H9 (cell line): ENCODE measurements around the gene NOL11. TPM values are rescaled to one million over a fixed set of nuclear protein-coding genes. Genes with fewer than 3 reads are reported as not detected.

Experiments used
- DNase-seq: peaks from one replicate; pipeline ENCODE4 v3.0.0-alpha.2; 2017
- H2AFZ ChIP-seq: one replicate; pipeline ENCODE4 v1.6.1; 2013; ENCODE audit warnings: mild to moderate bottlenecking, low read length, control low read depth, moderate library complexity
- H2AK5ac ChIP-seq: 2 replicates; pipeline ENCODE4 v1.6.1; 2013; ENCODE audit warnings: low read length, control low read depth, mixed read lengths; ENCODE audit not compliant: insufficient read length
- H2BK120ac ChIP-seq: one replicate; pipeline ENCODE4 v1.6.1; 2013; ENCODE audit warnings: low read depth, mild to moderate bottlenecking, low read length, control low read depth, inconsistent platforms; ENCODE audit not compliant: poor library complexity, severe bottlenecking
- H2BK12ac ChIP-seq: 2 replicates; pipeline ENCODE4 v1.6.1; 2013; ENCODE audit warnings: low read length, control low read depth, mixed read lengths, low read depth; ENCODE audit not compliant: insufficient read length
- H2BK15ac ChIP-seq: 2 replicates; pipeline ENCODE4 v1.6.1; 2013; ENCODE audit warnings: low read depth, low read length, control low read depth
- H2BK20ac ChIP-seq: one replicate; pipeline ENCODE4 v1.6.1; 2013; ENCODE audit warnings: low read depth, mild to moderate bottlenecking, low read length, control low read depth, inconsistent platforms; ENCODE audit not compliant: poor library complexity, severe bottlenecking
- H2BK5ac ChIP-seq: 2 replicates; pipeline ENCODE4 v1.6.1; 2013; ENCODE audit warnings: low read length, control low read depth, mixed read lengths; ENCODE audit not compliant: insufficient read length
- H3K14ac ChIP-seq: 2 replicates; pipeline ENCODE4 v1.6.1; 2013; ENCODE audit warnings: low read length, control low read depth; ENCODE audit not compliant: insufficient read depth
- H3K18ac ChIP-seq: 2 replicates; pipeline ENCODE4 v1.6.1; 2013; ENCODE audit warnings: low read depth, mild to moderate bottlenecking, mixed read lengths, low read length, control low read depth; ENCODE audit not compliant: insufficient read length
- H3K23ac ChIP-seq: 2 replicates; pipeline ENCODE4 v1.6.1; 2013; ENCODE audit warnings: low read length, control low read depth, mixed read lengths, low read depth; ENCODE audit not compliant: insufficient read length
- H3K23me2 ChIP-seq: 2 replicates; pipeline ENCODE4 v1.6.1; 2013; ENCODE audit warnings: low read depth, mild to moderate bottlenecking, mixed read lengths, low read length, control low read depth; ENCODE audit not compliant: insufficient read length, poor library complexity, severe bottlenecking
- H3K27ac ChIP-seq: 2 replicates; pipeline ENCODE4 v1.5.1; 2013; ENCODE audit warnings: low read length, control low read depth, mixed read lengths, low read depth; ENCODE audit not compliant: insufficient read length
- H3K27me3 ChIP-seq: 2 replicates; pipeline ENCODE4 v1.6.1; 2013; ENCODE audit warnings: low read length, control low read depth, inconsistent platforms; ENCODE audit not compliant: insufficient read depth
- H3K4ac ChIP-seq: 2 replicates; pipeline ENCODE4 v1.6.1; 2013; ENCODE audit warnings: low read depth, mild to moderate bottlenecking, control low read depth, inconsistent platforms, low read length, moderate library complexity
- H3K4me1 ChIP-seq: 2 replicates; pipeline ENCODE4 v1.6.1; 2013; ENCODE audit warnings: low read length, control low read depth, inconsistent platforms; ENCODE audit not compliant: insufficient read depth
- H3K4me2 ChIP-seq: 2 replicates; pipeline ENCODE4 v1.6.1; 2013; ENCODE audit warnings: low read length, control low read depth, mixed read lengths; ENCODE audit not compliant: insufficient read length, insufficient read depth
- H3K56ac ChIP-seq: 2 replicates; pipeline ENCODE4 v1.6.1; 2013; ENCODE audit warnings: low read depth, mild to moderate bottlenecking, mixed read lengths, low read length, control low read depth; ENCODE audit not compliant: insufficient read length
- H3K79me1 ChIP-seq: 2 replicates; pipeline ENCODE4 v1.6.1; 2013; ENCODE audit warnings: low read depth, mild to moderate bottlenecking, moderate library complexity, low read length, control low read depth, inconsistent platforms; ENCODE audit not compliant: insufficient read depth, poor library complexity, severe bottlenecking
- H3K79me2 ChIP-seq: 2 replicates; pipeline ENCODE4 v1.6.1; 2013; ENCODE audit warnings: low read length, control low read depth, inconsistent platforms; ENCODE audit not compliant: insufficient read depth
- H3K9ac ChIP-seq: 2 replicates; pipeline ENCODE4 v1.6.1; 2013; ENCODE audit warnings: low read length, control low read depth, mixed read lengths; ENCODE audit not compliant: insufficient read length; ENCODE audit errors: extremely low read depth
- H3K9me3 ChIP-seq: one replicate; pipeline ENCODE4 v1.6.1; 2013; ENCODE audit warnings: low read depth, low read length, inconsistent platforms; ENCODE audit not compliant: control insufficient read depth
- H3T11ph ChIP-seq: one replicate; pipeline ENCODE4 v1.6.1; 2013; ENCODE audit warnings: mild to moderate bottlenecking, low read length, control low read depth, inconsistent platforms
- H4K20me1 ChIP-seq: one replicate; pipeline ENCODE4 v1.6.1; 2013; ENCODE audit not compliant: control insufficient read depth, insufficient read length, insufficient read depth
- H4K5ac ChIP-seq: 2 replicates; pipeline ENCODE4 v1.6.1; 2013; ENCODE audit warnings: low read depth, mild to moderate bottlenecking, mixed read lengths, low read length, control low read depth; ENCODE audit not compliant: insufficient read length
- H4K8ac ChIP-seq: replicated peaks from 2 replicates; pipeline ENCODE4 v1.6.1; 2013; ENCODE audit warnings: low read length, control low read depth, mixed read lengths, low read depth; ENCODE audit not compliant: insufficient read length
- H4K91ac ChIP-seq: 2 replicates; pipeline ENCODE4 v1.6.1; 2013; ENCODE audit warnings: low read depth, mild to moderate bottlenecking, moderate library complexity, mixed read lengths, low read length, control low read depth; ENCODE audit not compliant: insufficient read length
- H3K27ac Mint-ChIP-seq, 3 experiments: 2 replicates in 2 of 3; 3 replicates in 1 of 3; pipeline ENCODE4 v1.8.0; 2020 to 2021; ENCODE audit warnings: mixed read lengths in 3 of 3, mild to moderate bottlenecking in 1 of 3, moderate library complexity in 1 of 3
- H3K27me3 Mint-ChIP-seq: 2 replicates; pipeline ENCODE4 v1.8.0; 2021; ENCODE audit warnings: low read depth, mild to moderate bottlenecking, moderate library complexity, mixed read lengths
- H3K36me3 Mint-ChIP-seq, 3 experiments: 2 replicates in 2 of 3; 3 replicates in 1 of 3; pipeline ENCODE4 v1.8.0; 2020 to 2021; ENCODE audit warnings: low read depth in 3 of 3, mixed read lengths in 3 of 3; ENCODE audit not compliant: insufficient read depth in 1 of 3
- H3K4me1 Mint-ChIP-seq, 2 experiments: 2 replicates each; pipeline ENCODE4 v1.8.0; 2020; ENCODE audit warnings: mixed read lengths in 2 of 2
- H3K4me3 Mint-ChIP-seq, 2 experiments: 2 replicates in 1 of 2; 3 replicates in 1 of 2; pipeline ENCODE4 v1.8.0; 2020 to 2021; ENCODE audit warnings: mild to moderate bottlenecking in 2 of 2, mixed read lengths in 2 of 2, moderate library complexity in 1 of 2
- H3K9me3 Mint-ChIP-seq, 2 experiments: 2 replicates in 1 of 2; 3 replicates in 1 of 2; pipeline ENCODE4 v1.8.0; 2020; ENCODE audit warnings: mild to moderate bottlenecking in 2 of 2, mixed read lengths in 2 of 2, moderate library complexity in 1 of 2
- CTCF ChIP-seq: fragments of 200-600 bp; sonication (generic); conservative IDR thresholded peaks from 3 replicates; pipeline ENCODE4 v1.8.0; 2021; ENCODE audit warnings: antibody characterized with exemption, mild to moderate bottlenecking
- WGBS: extraction: QIAGEN DNeasy Blood & Tissue Kit; methylation state at CpG from one replicate; pipeline ENCODE4 v1.1.7; 2013; ENCODE audit warnings: missing lambda C conversion rate, low lambda C conversion rate, mixed read lengths; ENCODE audit not compliant: insufficient read length; ENCODE audit errors: extremely low coverage; 5-methylcytosine and 5-hydroxymethylcytosine counted together
- total RNA-seq: library from RNA; stranded (reverse); gene quantifications from 2 replicates; pipeline ENCODE4 v1.2.1, GENCODE V29; 2021

Gene NOL11
- total RNA-seq, 1 experiment from 2014 or later: 114 TPM

GRCh38 chr17:67672592-67673335, 45.0 kb upstream of the NOL11 start:
- Mint-ChIP-seq H3K27ac (no peak overlapping the region), H3K4me1 (no peaks in the 10 kb centered on the region), H3K9me3 (peaks cover 0 to 4% of the 10 kb centered on the region in 2 experiments; a peak in 1 of 5 replicates), H3K36me3 (peaks cover 2 to 19% (median 5%) of the 10 kb centered on the region in 3 experiments; a peak in 6 of 7 replicates), H3K27me3 (no peaks in the 10 kb centered on the region), H3K4me3 (no peak overlapping the region)
- DNase-seq: no peak
- Histone ChIP-seq H3K4ac (no peak overlapping the region), H2BK15ac (no peak overlapping the region), H3K27me3 (no peaks in the 10 kb centered on the region), H2BK12ac (no peak overlapping the region), H3K79me2 (no peaks in the 10 kb centered on the region), H2BK5ac (no peak overlapping the region), H3K4me2 (no peak overlapping the region), H4K8ac (no peak overlapping the region), H4K5ac (no peak overlapping the region), H3K9ac (no peak overlapping the region), H2BK20ac (no peak overlapping the region), H3K23ac (no peak overlapping the region), H3K9me3 (no peaks in the 10 kb centered on the region), H2BK120ac (no peak overlapping the region), H3K14ac (no peak overlapping the region), H3T11ph (no peak overlapping the region), H2AFZ (no peak overlapping the region), H3K27ac (no peak overlapping the region), H2AK5ac (no peak overlapping the region), H3K56ac (no peak overlapping the region), H3K23me2 (no peaks in the 10 kb centered on the region), H3K4me1 (no peaks in the 10 kb centered on the region), H3K18ac (no peak overlapping the region), H3K79me1 (no peaks in the 10 kb centered on the region), H4K20me1 (no peaks in the 10 kb centered on the region), H4K91ac (no peak overlapping the region)
- TF ChIP-seq CTCF: no peak
- no CpG with 5 or more reads among the region's 10 CpGs for WGBS
